ENCODE results near the gene BMERB1. TPM values are rescaled to one million over a fixed set of nuclear protein-coding genes. Genes with fewer than 3 reads are reported as not detected.
A peak's percentile ranks its signal among the peaks of the same experiment; 100 is the strongest.

BMERB1 gene
- total RNA-seq, 1 experiment from 2014 or later = 80.0 TPM

DNA sequence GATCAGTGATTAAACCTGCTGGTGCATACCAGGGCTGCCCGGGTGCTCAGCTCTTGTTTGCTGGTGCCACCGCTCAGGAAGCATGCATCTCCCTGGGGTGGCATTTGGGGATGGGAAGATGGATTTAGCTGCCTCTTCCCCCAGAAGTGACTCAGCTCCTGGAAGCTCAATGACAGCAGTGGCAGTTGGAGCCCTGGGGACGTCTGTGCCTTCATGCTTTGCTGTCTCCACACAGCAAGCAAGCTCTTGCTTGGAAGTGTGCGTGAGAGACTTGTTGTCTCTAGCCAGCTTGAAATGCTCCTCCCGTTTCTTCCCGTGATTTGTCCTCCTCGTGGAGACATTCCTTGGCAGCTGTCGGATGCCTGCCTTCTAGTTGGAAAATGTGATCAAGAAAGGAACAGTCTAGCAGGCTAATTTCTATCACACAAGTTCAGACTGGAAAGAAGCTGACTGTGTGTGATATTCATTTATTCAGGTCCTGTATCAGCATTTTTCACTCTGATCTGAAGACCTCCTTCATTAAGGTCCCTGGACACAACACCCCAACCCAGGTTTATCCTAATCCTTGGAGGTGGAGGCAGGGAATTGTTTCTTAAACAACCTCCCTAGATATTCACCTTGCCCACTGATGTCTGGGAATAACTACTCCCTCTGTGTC lies 73.0 kb downstream of the BMERB1 start:
- DNase-seq (ENCODE audit: low read depth, low spot score) = no peak
- no peaks in the 10 kb centered on the region for H3K27me3 ChIP-seq (ENCODE audit: control insufficient read depth, insufficient read depth, low read length)
- in situ Hi-C loops (cut with HindIII; ENCODE audit: low pct_unique_long_range_greater_than_20kb, low sequenced_read_pairs) (loop anchor here (5.0 kb wide), 1 partner anchor 90 kb away; no protein-coding TSS in a partner anchor), intact Hi-C loops (cut with micrococcal nuclease; ENCODE audit: unreplicated experiment) (no loop called here)
- BruUV-seq (replicated peaks) = no TSS peak
- no peaks in the 10 kb centered on the region for H3K9me3 ChIP-seq (ENCODE audit: control insufficient read depth, insufficient read depth, low read depth, low read length)
- no peak overlapping the region for H3K4me3 ChIP-seq (ENCODE audit: low read depth in 2 of 2, low read length in 2 of 2)
- POLR2A ChIA-PET = interaction anchor here (0.5 to 0.7 kb wide), 2 partner anchors 63 to 140 kb away, joined by 3 read pairs; no protein-coding TSS in a partner anchor
- H3K4me1 ChIP-seq (ENCODE audit: control insufficient read depth, insufficient read depth, low read length) = peaks cover 28% of the 10 kb centered on the region
- ATAC-seq = peak; percentile 83
- CTCF ChIA-PET = no interaction called here
- TF ChIP-seq SIN3A (IDR thresholded peaks at IDR 0.05; ENCODE audit: borderline replicate concordance, insufficient read depth, low read depth, low read length) = no peak
- TF ChIP-seq, protein P1, sequence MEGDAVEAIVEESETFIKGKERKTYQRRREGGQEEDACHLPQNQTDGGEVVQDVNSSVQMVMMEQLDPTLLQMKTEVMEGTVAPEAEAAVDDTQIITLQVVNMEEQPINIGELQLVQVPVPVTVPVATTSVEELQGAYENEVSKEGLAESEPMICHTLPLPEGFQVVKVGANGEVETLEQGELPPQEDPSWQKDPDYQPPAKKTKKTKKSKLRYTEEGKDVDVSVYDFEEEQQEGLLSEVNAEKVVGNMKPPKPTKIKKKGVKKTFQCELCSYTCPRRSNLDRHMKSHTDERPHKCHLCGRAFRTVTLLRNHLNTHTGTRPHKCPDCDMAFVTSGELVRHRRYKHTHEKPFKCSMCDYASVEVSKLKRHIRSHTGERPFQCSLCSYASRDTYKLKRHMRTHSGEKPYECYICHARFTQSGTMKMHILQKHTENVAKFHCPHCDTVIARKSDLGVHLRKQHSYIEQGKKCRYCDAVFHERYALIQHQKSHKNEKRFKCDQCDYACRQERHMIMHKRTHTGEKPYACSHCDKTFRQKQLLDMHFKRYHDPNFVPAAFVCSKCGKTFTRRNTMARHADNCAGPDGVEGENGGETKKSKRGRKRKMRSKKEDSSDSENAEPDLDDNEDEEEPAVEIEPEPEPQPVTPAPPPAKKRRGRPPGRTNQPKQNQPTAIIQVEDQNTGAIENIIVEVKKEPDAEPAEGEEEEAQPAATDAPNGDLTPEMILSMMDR (IDR thresholded peaks at IDR 0.05) = no peak
- no peak for TF ChIP-seq TCF7L2 (IDR thresholded peaks at IDR 0.05; ENCODE audit: low read depth, low read length)
- no peak for TF ChIP-seq POLR2AphosphoS5 (IDR thresholded peaks at IDR 0.05; ENCODE audit: low read depth, low read length)
- TF ChIP-seq, protein P2, sequence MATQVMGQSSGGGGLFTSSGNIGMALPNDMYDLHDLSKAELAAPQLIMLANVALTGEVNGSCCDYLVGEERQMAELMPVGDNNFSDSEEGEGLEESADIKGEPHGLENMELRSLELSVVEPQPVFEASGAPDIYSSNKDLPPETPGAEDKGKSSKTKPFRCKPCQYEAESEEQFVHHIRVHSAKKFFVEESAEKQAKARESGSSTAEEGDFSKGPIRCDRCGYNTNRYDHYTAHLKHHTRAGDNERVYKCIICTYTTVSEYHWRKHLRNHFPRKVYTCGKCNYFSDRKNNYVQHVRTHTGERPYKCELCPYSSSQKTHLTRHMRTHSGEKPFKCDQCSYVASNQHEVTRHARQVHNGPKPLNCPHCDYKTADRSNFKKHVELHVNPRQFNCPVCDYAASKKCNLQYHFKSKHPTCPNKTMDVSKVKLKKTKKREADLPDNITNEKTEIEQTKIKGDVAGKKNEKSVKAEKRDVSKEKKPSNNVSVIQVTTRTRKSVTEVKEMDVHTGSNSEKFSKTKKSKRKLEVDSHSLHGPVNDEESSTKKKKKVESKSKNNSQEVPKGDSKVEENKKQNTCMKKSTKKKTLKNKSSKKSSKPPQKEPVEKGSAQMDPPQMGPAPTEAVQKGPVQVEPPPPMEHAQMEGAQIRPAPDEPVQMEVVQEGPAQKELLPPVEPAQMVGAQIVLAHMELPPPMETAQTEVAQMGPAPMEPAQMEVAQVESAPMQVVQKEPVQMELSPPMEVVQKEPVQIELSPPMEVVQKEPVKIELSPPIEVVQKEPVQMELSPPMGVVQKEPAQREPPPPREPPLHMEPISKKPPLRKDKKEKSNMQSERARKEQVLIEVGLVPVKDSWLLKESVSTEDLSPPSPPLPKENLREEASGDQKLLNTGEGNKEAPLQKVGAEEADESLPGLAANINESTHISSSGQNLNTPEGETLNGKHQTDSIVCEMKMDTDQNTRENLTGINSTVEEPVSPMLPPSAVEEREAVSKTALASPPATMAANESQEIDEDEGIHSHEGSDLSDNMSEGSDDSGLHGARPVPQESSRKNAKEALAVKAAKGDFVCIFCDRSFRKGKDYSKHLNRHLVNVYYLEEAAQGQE (IDR thresholded peaks at IDR 0.05; ENCODE audit: insufficient read depth in 1 of 2, low read depth in 2 of 2, low read length in 1 of 2) = no peak
- H3K27ac ChIP-seq (ENCODE audit: low read length) = peak overlapping the region; percentile 69
- H3K36me3 ChIP-seq (ENCODE audit: control insufficient read depth, insufficient read depth, low read length) = no peaks in the 10 kb centered on the region

- H3K36me3 ChIP-seq (ENCODE audit: control insufficient read depth, insufficient read depth, low read length) = no peaks in the 10 kb centered on the region
- intact Hi-C loops (cut with micrococcal nuclease; ENCODE audit: unreplicated experiment) = no loop called here
- TF ChIP-seq SIN3A (IDR thresholded peaks at IDR 0.05; ENCODE audit: borderline replicate concordance, insufficient read depth, low read depth, low read length) = no peak
- no peak for TF ChIP-seq TCF7L2 (IDR thresholded peaks at IDR 0.05; ENCODE audit: low read depth, low read length)
- no peak for TF ChIP-seq POLR2AphosphoS5 (IDR thresholded peaks at IDR 0.05; ENCODE audit: low read depth, low read length)
- TF ChIP-seq, protein P1 (IDR thresholded peaks at IDR 0.05) = no peak
- TF ChIP-seq, protein P2 (IDR thresholded peaks at IDR 0.05; ENCODE audit: insufficient read depth in 1 of 2, low read depth in 2 of 2, low read length in 1 of 2) = no peak
- ChIA-PET POLR2A (no interaction called here), CTCF (no interaction called here)
- no peaks in the 10 kb centered on the region for H3K9me3 ChIP-seq (ENCODE audit: control insufficient read depth, insufficient read depth, low read depth, low read length)
- no peak for ATAC-seq
- in situ Hi-C loops (cut with HindIII; ENCODE audit: low pct_unique_long_range_greater_than_20kb, low sequenced_read_pairs) = loop anchor here (5.0 kb wide), 1 partner anchor 89 kb away; no protein-coding TSS in a partner anchor
- DNase-seq (ENCODE audit: low read depth, low spot score) = no peak
- H3K4me3 ChIP-seq (ENCODE audit: low read depth in 2 of 2, low read length in 2 of 2) = no peak overlapping the region
- peaks cover 23% of the 10 kb centered on the region for H3K4me1 ChIP-seq (ENCODE audit: control insufficient read depth, insufficient read depth, low read length)
- peak overlapping the region; percentile 69 for H3K27ac ChIP-seq (ENCODE audit: low read length)
- BruUV-seq (replicated peaks) = no TSS peak
- no peaks in the 10 kb centered on the region for H3K27me3 ChIP-seq (ENCODE audit: control insufficient read depth, insufficient read depth, low read length)
These were observed 73.7 kb downstream of the BMERB1 start for GRCh38 chr16:15507959-15508627.
